Measurements from ENCODE around the gene BBS9. TPM values are rescaled to one million over a fixed set of nuclear protein-coding genes. Genes with fewer than 3 reads are reported as not detected.
"Not testable (repeated sequence)": the region's sequence is repeated elsewhere in the genome, so short reads cannot be mapped to it uniquely, and the experiment has no call there.

The BBS9 gene
- total RNA-seq, 1 donor = 33.3 TPM

DNA sequence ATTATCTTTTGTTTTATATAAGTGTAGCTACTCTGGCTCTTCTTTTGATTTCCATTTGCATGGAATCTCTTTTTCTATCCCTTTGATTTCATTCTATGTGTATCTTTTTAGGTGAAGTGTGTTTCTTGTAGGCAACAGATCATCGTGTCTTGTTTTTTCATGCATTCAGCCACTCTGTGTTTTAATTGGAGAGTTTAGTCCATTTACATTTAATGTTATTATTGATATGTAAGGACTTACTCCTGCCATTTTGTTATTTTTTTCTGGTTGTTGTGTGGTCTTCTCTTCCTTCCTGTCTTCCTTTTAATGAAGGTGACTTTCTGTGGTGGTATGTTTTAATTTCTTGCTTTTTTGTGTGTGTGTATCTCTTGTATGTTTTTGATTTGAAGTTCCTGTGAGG, 81.6 kb downstream of the BBS9 start:
- Histone ChIP-seq H3K4me2 (ENCODE audit: insufficient read depth, low read length) (no peak overlapping the region), H3K36me3 (ENCODE audit: insufficient read depth, low read length) (no peaks in the 10 kb centered on the region), H3K27ac (ENCODE audit: low read depth, low read length) (no peak overlapping the region), H3K79me2 (ENCODE audit: insufficient read depth, low read length) (no peaks in the 10 kb centered on the region), H3K9me3 (ENCODE audit: low read depth, low read length) (no peaks in the 10 kb centered on the region), H4K20me1 (ENCODE audit: insufficient read depth, low read length) (no peaks in the 10 kb centered on the region), H3K4me3 (ENCODE audit: insufficient read depth, low read length) (no peak overlapping the region), H3K4me1 (ENCODE audit: insufficient read depth, low read length) (no peaks in the 10 kb centered on the region), H3K27me3 (ENCODE audit: insufficient read depth, low read length) (no peaks in the 10 kb centered on the region), H2AFZ (ENCODE audit: low read length) (no peak overlapping the region)
- TF ChIP-seq, protein P1, sequence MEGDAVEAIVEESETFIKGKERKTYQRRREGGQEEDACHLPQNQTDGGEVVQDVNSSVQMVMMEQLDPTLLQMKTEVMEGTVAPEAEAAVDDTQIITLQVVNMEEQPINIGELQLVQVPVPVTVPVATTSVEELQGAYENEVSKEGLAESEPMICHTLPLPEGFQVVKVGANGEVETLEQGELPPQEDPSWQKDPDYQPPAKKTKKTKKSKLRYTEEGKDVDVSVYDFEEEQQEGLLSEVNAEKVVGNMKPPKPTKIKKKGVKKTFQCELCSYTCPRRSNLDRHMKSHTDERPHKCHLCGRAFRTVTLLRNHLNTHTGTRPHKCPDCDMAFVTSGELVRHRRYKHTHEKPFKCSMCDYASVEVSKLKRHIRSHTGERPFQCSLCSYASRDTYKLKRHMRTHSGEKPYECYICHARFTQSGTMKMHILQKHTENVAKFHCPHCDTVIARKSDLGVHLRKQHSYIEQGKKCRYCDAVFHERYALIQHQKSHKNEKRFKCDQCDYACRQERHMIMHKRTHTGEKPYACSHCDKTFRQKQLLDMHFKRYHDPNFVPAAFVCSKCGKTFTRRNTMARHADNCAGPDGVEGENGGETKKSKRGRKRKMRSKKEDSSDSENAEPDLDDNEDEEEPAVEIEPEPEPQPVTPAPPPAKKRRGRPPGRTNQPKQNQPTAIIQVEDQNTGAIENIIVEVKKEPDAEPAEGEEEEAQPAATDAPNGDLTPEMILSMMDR (IDR thresholded peaks at IDR 0.05; ENCODE audit: extremely low read depth, low read depth, low read length) = no peak
- DNase-seq (ENCODE audit: insufficient read length, low spot score, missing footprints) = no peak

DNA sequence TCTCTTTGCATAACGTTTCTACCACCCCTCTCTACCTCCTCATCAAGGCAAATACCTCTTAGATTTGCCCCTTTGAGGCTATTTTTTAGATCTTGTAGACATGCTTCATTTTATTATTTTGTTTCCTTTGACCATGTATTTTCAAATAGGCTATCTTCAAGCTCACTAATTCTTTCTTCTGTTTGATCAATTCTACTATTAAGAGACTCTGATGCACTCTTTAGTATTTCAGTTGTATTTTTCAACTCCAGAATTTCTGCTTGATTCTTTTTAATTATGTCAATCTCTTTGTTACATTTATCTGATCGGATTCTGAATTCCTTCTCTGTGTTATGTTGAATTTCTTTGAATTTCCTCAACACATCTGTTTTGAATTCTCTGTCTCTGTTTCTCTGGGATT, 82.8 kb downstream of the BBS9 start:
- H3K27me3 ChIP-seq (ENCODE audit: insufficient read depth, low read length) = no peaks in the 10 kb centered on the region
- H3K9me3 ChIP-seq (ENCODE audit: low read depth, low read length) = no peaks in the 10 kb centered on the region
- H3K4me3 ChIP-seq (ENCODE audit: insufficient read depth, low read length) = no peak overlapping the region
- no peak for DNase-seq (ENCODE audit: insufficient read length, low spot score, missing footprints)
- H3K4me2 ChIP-seq (ENCODE audit: insufficient read depth, low read length) = no peak overlapping the region
- TF ChIP-seq, protein P1 (IDR thresholded peaks at IDR 0.05; ENCODE audit: extremely low read depth, low read depth, low read length) = no peak
- H3K4me1 ChIP-seq (ENCODE audit: insufficient read depth, low read length) = no peaks in the 10 kb centered on the region
- no peak overlapping the region for H3K27ac ChIP-seq (ENCODE audit: low read depth, low read length)
- H3K36me3 ChIP-seq (ENCODE audit: insufficient read depth, low read length) = no peaks in the 10 kb centered on the region
- H3K79me2 ChIP-seq (ENCODE audit: insufficient read depth, low read length) = no peaks in the 10 kb centered on the region
- H2AFZ ChIP-seq (ENCODE audit: low read length) = no peak overlapping the region
- H4K20me1 ChIP-seq (ENCODE audit: insufficient read depth, low read length) = no peaks in the 10 kb centered on the region

DNA sequence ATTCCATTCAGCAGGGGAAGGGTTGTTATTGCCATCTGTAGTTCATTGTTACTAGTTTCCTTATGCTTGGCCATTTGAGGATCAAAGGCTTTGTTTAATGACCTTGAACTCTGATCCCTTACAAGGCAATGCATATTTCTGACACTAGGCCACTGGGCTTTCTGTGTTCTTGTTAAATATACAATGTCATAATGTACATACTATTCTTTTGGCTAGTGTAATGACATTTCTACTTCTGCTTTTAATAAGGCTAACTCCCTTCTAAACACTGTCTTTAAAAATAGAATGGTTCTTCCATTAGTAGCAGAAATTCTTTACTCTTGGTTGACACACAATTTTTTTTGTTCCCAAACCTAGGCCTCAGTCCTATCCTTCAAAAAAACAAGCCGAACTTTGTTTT, 86.6 kb downstream of the BBS9 start:
- TF ChIP-seq, protein P1 (IDR thresholded peaks at IDR 0.05; ENCODE audit: extremely low read depth, low read depth, low read length) = no peak
- no peaks in the 10 kb centered on the region for H3K27me3 ChIP-seq (ENCODE audit: insufficient read depth, low read length)

DNA sequence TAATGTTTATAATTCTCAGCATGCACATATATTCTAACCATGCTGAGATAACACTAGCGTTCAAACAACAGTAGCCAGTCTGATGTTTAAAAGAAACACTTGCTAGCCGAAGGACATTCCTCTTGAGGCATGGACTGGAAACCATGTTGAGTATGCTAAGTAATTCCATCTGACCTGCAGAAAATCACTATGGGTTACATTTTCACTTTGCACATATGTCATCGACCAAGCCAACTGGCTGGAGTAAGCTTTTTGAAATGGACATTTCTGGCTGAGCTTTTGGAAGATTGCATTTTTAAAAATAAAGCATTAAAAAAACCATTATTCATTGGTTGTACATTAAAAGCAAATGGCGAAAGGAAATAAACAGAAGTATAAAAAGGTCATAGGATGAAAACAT, 88.2 kb downstream of the BBS9 start:
- no peaks in the 10 kb centered on the region for H3K9me3 ChIP-seq (ENCODE audit: low read depth, low read length)
- H3K27ac ChIP-seq (ENCODE audit: low read depth, low read length) = no peak overlapping the region
- no peaks in the 10 kb centered on the region for H3K4me1 ChIP-seq (ENCODE audit: insufficient read depth, low read length)
- no peaks in the 10 kb centered on the region for H3K79me2 ChIP-seq (ENCODE audit: insufficient read depth, low read length)
- H4K20me1 ChIP-seq (ENCODE audit: insufficient read depth, low read length) = no peaks in the 10 kb centered on the region
- no peak overlapping the region for H3K4me2 ChIP-seq (ENCODE audit: insufficient read depth, low read length)
- no peaks in the 10 kb centered on the region for H3K27me3 ChIP-seq (ENCODE audit: insufficient read depth, low read length)
- no peak for DNase-seq (ENCODE audit: insufficient read length, low spot score, missing footprints)
- TF ChIP-seq, protein P1 (IDR thresholded peaks at IDR 0.05; ENCODE audit: extremely low read depth, low read depth, low read length) = no peak
- no peaks in the 10 kb centered on the region for H3K36me3 ChIP-seq (ENCODE audit: insufficient read depth, low read length)
- H3K4me3 ChIP-seq (ENCODE audit: insufficient read depth, low read length) = no peak overlapping the region
- H2AFZ ChIP-seq (ENCODE audit: low read length) = no peak overlapping the region

More for the DNA sequence above, 86.6 kb downstream of the BBS9 start:
- H4K20me1 ChIP-seq (ENCODE audit: insufficient read depth, low read length) = no peaks in the 10 kb centered on the region
- H3K4me1 ChIP-seq (ENCODE audit: insufficient read depth, low read length) = no peaks in the 10 kb centered on the region
- no peak overlapping the region for H3K27ac ChIP-seq (ENCODE audit: low read depth, low read length)
- H3K9me3 ChIP-seq (ENCODE audit: low read depth, low read length) = no peaks in the 10 kb centered on the region
- H2AFZ ChIP-seq (ENCODE audit: low read length) = no peak overlapping the region
- H3K36me3 ChIP-seq (ENCODE audit: insufficient read depth, low read length) = no peaks in the 10 kb centered on the region
- no peak overlapping the region for H3K4me3 ChIP-seq (ENCODE audit: insufficient read depth, low read length)
- no peaks in the 10 kb centered on the region for H3K79me2 ChIP-seq (ENCODE audit: insufficient read depth, low read length)
- H3K4me2 ChIP-seq (ENCODE audit: insufficient read depth, low read length) = no peak overlapping the region
- no peak for DNase-seq (ENCODE audit: insufficient read length, low spot score, missing footprints)

DNA sequence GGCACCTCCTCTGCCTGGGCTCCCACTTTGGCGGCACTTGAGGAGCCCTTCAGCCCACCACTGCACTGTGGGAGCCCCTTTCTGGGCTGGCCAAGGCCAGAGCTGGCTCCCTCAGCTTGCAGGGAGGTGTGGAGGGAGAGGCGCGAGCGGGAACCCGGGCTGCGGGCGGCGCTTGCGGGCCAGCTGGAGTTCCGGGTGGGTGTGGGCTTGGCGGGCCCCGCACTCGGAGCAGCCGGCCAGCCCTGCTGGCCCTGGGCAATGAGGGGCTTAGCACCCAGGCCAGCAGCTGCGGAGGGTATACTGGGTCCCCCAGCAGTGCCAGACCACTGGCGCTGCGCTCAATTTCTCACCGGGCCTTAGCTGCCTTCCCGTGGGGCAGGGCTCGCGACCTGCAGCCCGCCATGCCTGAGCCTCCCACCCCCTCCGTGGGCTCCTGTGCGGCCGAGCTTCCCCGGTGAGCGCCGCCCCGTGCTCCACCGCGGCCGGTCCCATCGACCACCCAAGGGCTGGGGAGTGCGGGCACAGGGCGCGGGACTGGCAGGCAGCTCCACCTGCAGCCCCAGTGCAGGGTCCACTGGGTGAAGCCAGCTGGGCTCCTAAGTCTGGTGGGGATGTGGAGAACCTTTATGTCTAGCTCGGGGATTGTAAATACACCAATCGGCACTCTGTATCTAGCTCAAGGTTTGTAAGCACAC, 89.6 kb downstream of the BBS9 start:
- not testable (repeated sequence) for H3K27ac ChIP-seq (ENCODE audit: low read depth, low read length); H3K4me1 ChIP-seq (ENCODE audit: insufficient read depth, low read length); H4K20me1 ChIP-seq (ENCODE audit: insufficient read depth, low read length); H3K36me3 ChIP-seq (ENCODE audit: insufficient read depth, low read length); H3K79me2 ChIP-seq (ENCODE audit: insufficient read depth, low read length); H3K9me3 ChIP-seq (ENCODE audit: low read depth, low read length); H3K4me3 ChIP-seq (ENCODE audit: insufficient read depth, low read length); H3K27me3 ChIP-seq (ENCODE audit: insufficient read depth, low read length); DNase-seq (ENCODE audit: insufficient read length, low spot score, missing footprints); H2AFZ ChIP-seq (ENCODE audit: low read length); H3K4me2 ChIP-seq (ENCODE audit: insufficient read depth, low read length)
